Measurements from ENCODE around the gene TMEM131.

TMEM131 gene

DNA sequence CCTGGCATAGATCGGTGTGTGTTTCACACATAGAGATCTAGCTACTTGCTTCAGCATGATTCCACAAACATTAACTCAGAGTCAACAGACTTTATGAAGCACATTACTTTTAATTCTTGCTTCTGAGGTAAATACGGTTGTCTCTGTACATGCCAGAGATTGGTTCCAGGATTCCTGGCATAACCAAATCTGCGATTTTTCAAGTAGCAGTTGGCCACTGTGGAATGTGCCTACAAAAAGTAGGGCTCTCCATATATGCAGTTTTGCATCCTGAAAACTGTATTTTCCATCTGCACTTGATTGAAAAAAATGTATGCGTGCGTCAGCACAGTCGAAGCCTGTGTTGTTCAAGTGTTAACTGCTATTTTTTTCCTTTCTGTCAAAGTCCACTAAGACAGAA lies 197.3 kb downstream of the TMEM131 start:
- H3K27me3 ChIP-seq (ENCODE audit: insufficient read depth, low read length, poor library complexity), result no peaks in the 10 kb centered on the region
- no peaks in the 10 kb centered on the region for H3K9me3 ChIP-seq (ENCODE audit: insufficient read depth, low read length, severe bottlenecking)
- no peaks in the 10 kb centered on the region for H3K4me1 ChIP-seq (ENCODE audit: insufficient read depth, low read length)
- no peak overlapping the region for H2AFZ ChIP-seq (ENCODE audit: low read depth, low read length)
- H3K4me3 ChIP-seq (ENCODE audit: low read depth in 1 of 2, low read length in 2 of 2), result no peak overlapping the region
- H4K20me1 ChIP-seq (ENCODE audit: insufficient read depth, low read length), result no peaks in the 10 kb centered on the region
- no peak for TF ChIP-seq CTCF (IDR thresholded peaks at IDR 0.05; ENCODE audit: borderline replicate concordance, extremely low read depth, low read length, poor library complexity, severe bottlenecking)
- no peak for TF ChIP-seq EZH2 (IDR thresholded peaks at IDR 0.05; ENCODE audit: borderline replicate concordance, low read depth, low read length, severe bottlenecking)
- peaks cover 26% of the 10 kb centered on the region; the same call in 1 of the 2 replicates for H3K36me3 ChIP-seq (ENCODE audit: insufficient read depth, low read length)
- no peak overlapping the region for H3K27ac ChIP-seq (ENCODE audit: low read length)
- no peak for DNase-seq
- H3K4me2 ChIP-seq (ENCODE audit: insufficient read depth, low read length), result no peak overlapping the region
- no peaks in the 10 kb centered on the region for H3K79me2 ChIP-seq (ENCODE audit: insufficient read depth, low read length)
- no peak overlapping the region for H3K9ac ChIP-seq (ENCODE audit: low read depth, low read length)
- no peak for ATAC-seq (ENCODE audit: insufficient read depth, low read depth)

DNA sequence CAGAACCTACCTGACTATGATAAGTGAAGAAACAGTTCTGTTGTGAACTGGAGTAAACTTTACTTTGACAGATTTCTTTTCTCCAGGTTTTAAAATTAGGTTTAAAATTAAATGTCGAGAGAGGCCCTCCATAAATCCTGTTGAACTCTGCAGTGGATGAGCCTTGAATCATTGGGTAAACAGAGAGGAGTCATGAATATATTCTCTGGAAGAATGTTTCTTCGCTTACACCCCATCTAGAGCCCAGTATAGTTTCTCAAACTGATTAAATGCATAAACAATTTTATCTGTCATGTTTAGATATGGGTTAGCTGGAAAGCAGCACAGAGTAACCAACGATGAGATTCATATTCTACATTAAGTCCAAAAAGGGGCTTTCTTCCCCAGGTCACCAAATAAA lies 198.4 kb downstream of the TMEM131 start:
- no peak for TF ChIP-seq EZH2 (IDR thresholded peaks at IDR 0.05; ENCODE audit: borderline replicate concordance, low read depth, low read length, severe bottlenecking)
- TF ChIP-seq CTCF (IDR thresholded peaks at IDR 0.05; ENCODE audit: borderline replicate concordance, extremely low read depth, low read length, poor library complexity, severe bottlenecking), result no peak
- no peaks in the 10 kb centered on the region for H3K27me3 ChIP-seq (ENCODE audit: insufficient read depth, low read length, poor library complexity)
- DNase-seq (no peak), ATAC-seq (ENCODE audit: insufficient read depth, low read depth) (no peak)
- H3K4me1 ChIP-seq (ENCODE audit: insufficient read depth, low read length), result no peaks in the 10 kb centered on the region
- H3K4me3 ChIP-seq (ENCODE audit: low read depth in 1 of 2, low read length in 2 of 2), result no peak overlapping the region
- no peaks in the 10 kb centered on the region for H4K20me1 ChIP-seq (ENCODE audit: insufficient read depth, low read length)
- H3K36me3 ChIP-seq (ENCODE audit: insufficient read depth, low read length), result peaks cover 31% of the 10 kb centered on the region
- no peak overlapping the region for H3K27ac ChIP-seq (ENCODE audit: low read length)
- H3K79me2 ChIP-seq (ENCODE audit: insufficient read depth, low read length), result no peaks in the 10 kb centered on the region
- no peak overlapping the region for H2AFZ ChIP-seq (ENCODE audit: low read depth, low read length)
- H3K4me2 ChIP-seq (ENCODE audit: insufficient read depth, low read length), result no peak overlapping the region
- H3K9me3 ChIP-seq (ENCODE audit: insufficient read depth, low read length, severe bottlenecking), result no peaks in the 10 kb centered on the region
- H3K9ac ChIP-seq (ENCODE audit: low read depth, low read length), result no peak overlapping the region

DNA sequence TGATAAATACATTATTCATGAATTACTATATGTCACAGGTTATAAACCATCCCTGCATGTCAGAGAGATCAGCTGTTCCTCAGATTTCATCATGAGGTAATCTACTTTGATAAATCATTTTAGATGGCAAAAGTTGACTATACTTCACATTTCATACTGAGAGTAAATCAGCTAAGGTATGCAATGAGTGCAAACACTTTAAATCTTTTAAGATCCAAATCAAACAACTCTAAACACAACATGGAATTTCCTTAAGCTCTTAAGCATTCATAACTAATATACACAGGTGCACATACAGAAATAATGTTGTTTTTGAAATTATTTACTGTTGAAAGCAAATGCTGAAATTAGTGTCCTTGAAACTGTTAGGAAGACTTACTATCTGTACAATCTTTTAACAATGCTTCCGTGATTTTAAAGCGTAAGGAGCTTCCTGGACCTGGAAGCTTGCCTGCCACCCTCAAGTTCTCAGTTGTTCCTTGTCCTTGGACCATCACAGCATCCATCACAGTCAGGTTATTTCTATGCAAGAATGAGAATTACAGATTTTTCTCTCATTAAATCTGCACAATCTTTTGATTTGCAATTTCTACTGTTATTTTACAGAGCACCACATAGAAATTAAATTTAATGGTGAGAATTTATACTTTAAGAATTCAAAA lies 199.2 kb downstream of the TMEM131 start:
- DNase-seq, result no peak
- no peak for ATAC-seq (ENCODE audit: insufficient read depth, low read depth)
- Histone ChIP-seq H4K20me1 (ENCODE audit: insufficient read depth, low read length) (no peaks in the 10 kb centered on the region), H3K4me1 (ENCODE audit: insufficient read depth, low read length) (no peaks in the 10 kb centered on the region), H3K4me3 (ENCODE audit: low read depth in 1 of 2, low read length in 2 of 2) (no peak overlapping the region), H3K36me3 (ENCODE audit: insufficient read depth, low read length) (peaks cover 31% of the 10 kb centered on the region), H3K27ac (ENCODE audit: low read length) (no peak overlapping the region), H3K27me3 (ENCODE audit: insufficient read depth, low read length, poor library complexity) (no peaks in the 10 kb centered on the region), H3K79me2 (ENCODE audit: insufficient read depth, low read length) (no peaks in the 10 kb centered on the region), H2AFZ (ENCODE audit: low read depth, low read length) (no peak overlapping the region), H3K9me3 (ENCODE audit: insufficient read depth, low read length, severe bottlenecking) (no peaks in the 10 kb centered on the region), H3K9ac (ENCODE audit: low read depth, low read length) (no peak overlapping the region), H3K4me2 (ENCODE audit: insufficient read depth, low read length) (no peak overlapping the region)
- TF ChIP-seq CTCF (IDR thresholded peaks at IDR 0.05; ENCODE audit: borderline replicate concordance, extremely low read depth, low read length, poor library complexity, severe bottlenecking), result no peak
- no peak for TF ChIP-seq EZH2 (IDR thresholded peaks at IDR 0.05; ENCODE audit: borderline replicate concordance, low read depth, low read length, severe bottlenecking)

All from DND-41 (cell line).